Tibial artery (tissue), 4 donors: ENCODE measurements around the gene RSL24D1.
"Not testable (repeated sequence)": the region's sequence is repeated elsewhere in the genome, so short reads cannot be mapped to it uniquely, and the experiment has no call there.

Experiments
- DNase-seq, 2 donors: peaks; one replicate each; pipeline ENCODE4 v3.0.0-alpha.2; 2019
- H3K27ac ChIP-seq, 2 donors: fragments of 200-600 bp; sonication (generic) in 1 of 2; 1 replicate in 1 of 2; 2 replicates in 1 of 2; pipeline ENCODE4 v1.5.1; 2018 to 2019; ENCODE audit warnings: mild to moderate bottlenecking in 1 of 2
- H3K27me3 ChIP-seq, 2 donors: fragments of 200-600 bp; sonication (generic) in 1 of 2; one replicate each; pipeline versions ENCODE4 v1.5.1 to v1.6.0; 2016 to 2019
- H3K36me3 ChIP-seq, 3 donors: fragments of 200-600 bp; sonication (generic) in 2 of 3; one replicate each; pipeline ENCODE4 v1.5.1; 2016 to 2019; ENCODE audit warnings: mild to moderate bottlenecking in 2 of 3
- H3K4me1 ChIP-seq, 4 donors: fragments of 200-600 bp; sonication (generic) in 2 of 4; 1 replicate in 3 of 4; 2 replicates in 1 of 4; pipeline ENCODE4 v1.5.1; 2016 to 2019
- H3K4me3 ChIP-seq, 2 donors: fragments of 200-600 bp; sonication (generic) in 1 of 2; 1 replicate in 1 of 2; 2 replicates in 1 of 2; pipeline ENCODE4 v1.5.1; 2018 to 2019; ENCODE audit warnings: mild to moderate bottlenecking in 2 of 2
- H3K9me3 ChIP-seq, 3 donors: fragments of 200-600 bp; sonication (generic) in 1 of 3; one replicate each; pipeline ENCODE4 v1.5.1; 2016 to 2019
- CTCF ChIP-seq, 2 experiments: fragments of 200-600 bp in 1 of 2; fragments of 450-650 bp in 1 of 2; IDR thresholded peaks; one replicate each; pipeline ENCODE4 v1.5.1; 2017 to 2019; ENCODE audit warnings: antibody characterized with exemption in 2 of 2, mild to moderate bottlenecking in 1 of 2, moderate library complexity in 1 of 2
- intact Hi-C: fragments of 100-400 bp; cut with DNase I; formaldehyde crosslinking; loops from one replicate; pipeline ENCODE4 v1.15.0; 2023; ENCODE audit warnings: low total_unique reads

RSL24D1 gene

GRCh38 chr15:55168350-55168974, 28.3 kb downstream of the RSL24D1 start:
- Histone ChIP-seq H3K9me3 (no peaks in the 10 kb centered on the region), H3K4me3 (no peak overlapping the region), H3K4me1 (no peaks in the 10 kb centered on the region), H3K36me3 (no peaks in the 10 kb centered on the region), H3K27ac (no peak overlapping the region), H3K27me3 (no peaks in the 10 kb centered on the region)
- peak; percentile 69 to 76 for TF ChIP-seq CTCF (IDR thresholded peaks at IDR 0.05)
- peak in 1 of 2 donors; percentile 24 for DNase-seq
- intact Hi-C loops, result loop anchor here (10.0 kb wide), 1 partner anchor 1204 kb away; no protein-coding TSS in a partner anchor

GRCh38 chr15:55164284-55164683, 32.5 kb downstream of the RSL24D1 start:
- no peaks in the 10 kb centered on the region for H3K27me3 ChIP-seq
- no peaks in the 10 kb centered on the region for H3K4me1 ChIP-seq
- intact Hi-C loops, result loop anchor here (10.0 kb wide), 1 partner anchor 1199 kb away; no protein-coding TSS in a partner anchor
- no peak overlapping the region for H3K4me3 ChIP-seq
- H3K36me3 ChIP-seq, result no peaks in the 10 kb centered on the region
- no peaks in the 10 kb centered on the region for H3K9me3 ChIP-seq
- TF ChIP-seq CTCF (IDR thresholded peaks at IDR 0.05), result no peak
- DNase-seq, result no peak
- no peak overlapping the region for H3K27ac ChIP-seq

- no peak for DNase-seq
- Histone ChIP-seq H3K27me3 (no peaks in the 10 kb centered on the region), H3K27ac (no peak overlapping the region), H3K9me3 (no peaks in the 10 kb centered on the region), H3K4me3 (no peak overlapping the region), H3K4me1 (no peaks in the 10 kb centered on the region), H3K36me3 (no peaks in the 10 kb centered on the region)
- intact Hi-C loops, result no loop called here
- no peak for TF ChIP-seq CTCF (IDR thresholded peaks at IDR 0.05)
These were observed 45.1 kb downstream of the RSL24D1 start for GRCh38 chr15:55151631-55152030.

GRCh38 chr15:55143132-55143531, 53.6 kb downstream of the RSL24D1 start:
- H3K36me3 ChIP-seq, H3K9me3 ChIP-seq, H3K4me3 ChIP-seq, H3K4me1 ChIP-seq, DNase-seq, H3K27me3 ChIP-seq, intact Hi-C loops, H3K27ac ChIP-seq: not testable (repeated sequence)

GRCh38 chr15:55133972-55134371, 62.8 kb downstream of the RSL24D1 start:
- H3K9me3 ChIP-seq, result peaks cover 0 to 15% (median 8%) of the 10 kb centered on the region in 3 donors
- no peaks in the 10 kb centered on the region for H3K36me3 ChIP-seq
- intact Hi-C loops, result no loop called here
- no peaks in the 10 kb centered on the region for H3K4me1 ChIP-seq
- H3K27ac ChIP-seq, result no peak overlapping the region
- no peak for DNase-seq
- H3K27me3 ChIP-seq, result no peaks in the 10 kb centered on the region
- TF ChIP-seq CTCF (IDR thresholded peaks at IDR 0.05), result no peak
- no peak overlapping the region for H3K4me3 ChIP-seq

GRCh38 chr15:55132672-55133071, 64.1 kb downstream of the RSL24D1 start:
- TF ChIP-seq CTCF (IDR thresholded peaks at IDR 0.05), result no peak
- no peak for DNase-seq
- H3K9me3 ChIP-seq, result peaks cover 0 to 15% (median 8%) of the 10 kb centered on the region in 3 donors
- H3K27me3 ChIP-seq, result no peaks in the 10 kb centered on the region
- intact Hi-C loops, result no loop called here
- H3K4me1 ChIP-seq, result no peaks in the 10 kb centered on the region
- no peak overlapping the region for H3K4me3 ChIP-seq
- no peaks in the 10 kb centered on the region for H3K36me3 ChIP-seq
- H3K27ac ChIP-seq, result no peak overlapping the region
